HG03442 (cell line): ENCODE data around the gene FILIP1.
"Not testable (repeated sequence)": the region's sequence is repeated elsewhere in the genome, so short reads cannot be mapped to it uniquely, and the experiment has no call there.

Source experiments
- ATAC-seq: cut with Tn5 transposase; IDR thresholded peaks from one replicate; pipeline ENCODE4 v1.9.1; 2021; ENCODE audit warnings: mild to moderate bottlenecking, moderate library complexity; ENCODE audit not compliant: unreplicated experiment

Gene FILIP1

GRCh38 chr6:75463061-75463460 lies 30.5 kb downstream of the FILIP1 start:
- ATAC-seq = no peak

- ATAC-seq = no peak
Observed at GRCh38 chr6:75460681-75461080, 32.9 kb downstream of the FILIP1 start.

GRCh38 chr6:75458895-75459294 lies 34.7 kb downstream of the FILIP1 start:
- no peak for ATAC-seq

GRCh38 chr6:75450903-75451302 lies 42.7 kb downstream of the FILIP1 start:
- ATAC-seq = no peak

- ATAC-seq = no peak
Observed at GRCh38 chr6:75449630-75450206, 43.9 kb downstream of the FILIP1 start.

- peak; percentile 75 for ATAC-seq
Observed at GRCh38 chr6:75446241-75446880, 47.2 kb downstream of the FILIP1 start.

- no peak for ATAC-seq
Observed at GRCh38 chr6:75445738-75446137, 47.9 kb downstream of the FILIP1 start.

GRCh38 chr6:75444899-75445298 lies 48.7 kb downstream of the FILIP1 start:
- ATAC-seq = no peak

GRCh38 chr6:75441883-75442282 lies 51.7 kb downstream of the FILIP1 start:
- not testable (repeated sequence) for ATAC-seq

- not testable (repeated sequence) for ATAC-seq
Observed at GRCh38 chr6:75441479-75441878, 52.1 kb downstream of the FILIP1 start.

GRCh38 chr6:75438442-75439116 lies 55.0 kb downstream of the FILIP1 start:
- no peak for ATAC-seq

GRCh38 chr6:75438013-75438431 lies 55.6 kb downstream of the FILIP1 start:
- ATAC-seq = no peak

- ATAC-seq = no peak
Observed at GRCh38 chr6:75437421-75437891, 56.1 kb downstream of the FILIP1 start.

- no peak for ATAC-seq
Observed at GRCh38 chr6:75436869-75437268, 56.7 kb downstream of the FILIP1 start.

GRCh38 chr6:75432809-75433208 lies 60.8 kb downstream of the FILIP1 start:
- ATAC-seq = not testable (repeated sequence)

- ATAC-seq = no peak
Observed at GRCh38 chr6:75431379-75431778, 62.2 kb downstream of the FILIP1 start.

- ATAC-seq = no peak
Observed at GRCh38 chr6:75430631-75431325, 62.8 kb downstream of the FILIP1 start.

GRCh38 chr6:75429061-75429703 lies 64.4 kb downstream of the FILIP1 start:
- no peak for ATAC-seq

- ATAC-seq = no peak
Observed at GRCh38 chr6:75428204-75428603, 65.4 kb downstream of the FILIP1 start.

- ATAC-seq = no peak
Observed at GRCh38 chr6:75427329-75427728, 66.3 kb downstream of the FILIP1 start.
